Fibroblast of the aortic adventitia (primary cell): ENCODE results near the gene CNTFR. TPM values are rescaled to one million over a fixed set of nuclear protein-coding genes. Genes with fewer than 3 reads are reported as not detected.

Experiments
- DNase-seq: peaks from one replicate; pipeline ENCODE4 v3.0.0-alpha.2; 2010; ENCODE audit warnings: low read depth
- H3K4me3 ChIP-seq: 2 replicates; pipeline ENCODE4 v1.5.1; 2011; ENCODE audit warnings: low read depth, mild to moderate bottlenecking, control low read depth, low read length, moderate library complexity
- total RNA-seq: library from RNA; depleted of rRNA; stranded (reverse); fragments of >200 nt; gene quantifications from 2 replicates; pipeline ENCODE4 v1.2.3, GENCODE V29; 2012; ENCODE audit warnings: low replicate concordance
- TF ChIP-seq, protein P1 (sequence below): IDR thresholded peaks from 2 replicates; pipeline ENCODE4 v1.5.1; 2011; ENCODE audit warnings: mild to moderate bottlenecking, low read length, control low read depth, inconsistent platforms; ENCODE audit not compliant: insufficient read depth

Gene CNTFR
- total RNA-seq, 1 donor: not detected

DNA sequence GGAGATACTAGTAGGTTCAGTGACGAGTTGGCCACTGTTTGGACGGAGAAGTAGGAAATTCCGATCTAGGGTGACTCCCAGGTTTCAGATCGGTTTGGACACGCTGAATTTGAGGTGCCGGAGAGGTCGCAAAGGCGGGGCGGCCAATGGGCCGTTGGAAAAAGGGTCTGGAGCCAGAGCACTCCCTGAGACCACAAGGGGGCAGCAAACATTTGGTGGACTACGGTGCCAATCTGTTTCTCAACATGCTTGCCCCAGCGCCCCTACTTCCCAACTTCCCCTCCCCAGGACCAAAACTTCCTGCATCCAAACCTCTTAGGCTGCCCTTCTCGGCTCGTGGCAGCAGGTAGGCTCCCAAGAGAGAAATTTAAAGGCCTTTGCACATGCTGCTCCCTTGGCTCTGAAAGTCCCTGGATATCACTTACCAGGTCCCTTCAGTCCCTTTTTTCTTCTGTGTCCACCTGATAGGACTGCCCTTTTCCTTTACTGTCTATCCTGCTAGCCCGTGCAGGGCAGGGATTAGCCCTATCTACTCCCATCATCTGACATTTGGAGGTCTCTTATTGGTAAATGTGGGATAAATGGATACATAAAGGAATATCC is 23.4 kb upstream of the CNTFR start:
- TF ChIP-seq, protein P1, sequence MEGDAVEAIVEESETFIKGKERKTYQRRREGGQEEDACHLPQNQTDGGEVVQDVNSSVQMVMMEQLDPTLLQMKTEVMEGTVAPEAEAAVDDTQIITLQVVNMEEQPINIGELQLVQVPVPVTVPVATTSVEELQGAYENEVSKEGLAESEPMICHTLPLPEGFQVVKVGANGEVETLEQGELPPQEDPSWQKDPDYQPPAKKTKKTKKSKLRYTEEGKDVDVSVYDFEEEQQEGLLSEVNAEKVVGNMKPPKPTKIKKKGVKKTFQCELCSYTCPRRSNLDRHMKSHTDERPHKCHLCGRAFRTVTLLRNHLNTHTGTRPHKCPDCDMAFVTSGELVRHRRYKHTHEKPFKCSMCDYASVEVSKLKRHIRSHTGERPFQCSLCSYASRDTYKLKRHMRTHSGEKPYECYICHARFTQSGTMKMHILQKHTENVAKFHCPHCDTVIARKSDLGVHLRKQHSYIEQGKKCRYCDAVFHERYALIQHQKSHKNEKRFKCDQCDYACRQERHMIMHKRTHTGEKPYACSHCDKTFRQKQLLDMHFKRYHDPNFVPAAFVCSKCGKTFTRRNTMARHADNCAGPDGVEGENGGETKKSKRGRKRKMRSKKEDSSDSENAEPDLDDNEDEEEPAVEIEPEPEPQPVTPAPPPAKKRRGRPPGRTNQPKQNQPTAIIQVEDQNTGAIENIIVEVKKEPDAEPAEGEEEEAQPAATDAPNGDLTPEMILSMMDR: peak; percentile 91
- H3K4me3 ChIP-seq: peak overlapping the region; percentile 67
- peak; percentile 76 for DNase-seq

DNA sequence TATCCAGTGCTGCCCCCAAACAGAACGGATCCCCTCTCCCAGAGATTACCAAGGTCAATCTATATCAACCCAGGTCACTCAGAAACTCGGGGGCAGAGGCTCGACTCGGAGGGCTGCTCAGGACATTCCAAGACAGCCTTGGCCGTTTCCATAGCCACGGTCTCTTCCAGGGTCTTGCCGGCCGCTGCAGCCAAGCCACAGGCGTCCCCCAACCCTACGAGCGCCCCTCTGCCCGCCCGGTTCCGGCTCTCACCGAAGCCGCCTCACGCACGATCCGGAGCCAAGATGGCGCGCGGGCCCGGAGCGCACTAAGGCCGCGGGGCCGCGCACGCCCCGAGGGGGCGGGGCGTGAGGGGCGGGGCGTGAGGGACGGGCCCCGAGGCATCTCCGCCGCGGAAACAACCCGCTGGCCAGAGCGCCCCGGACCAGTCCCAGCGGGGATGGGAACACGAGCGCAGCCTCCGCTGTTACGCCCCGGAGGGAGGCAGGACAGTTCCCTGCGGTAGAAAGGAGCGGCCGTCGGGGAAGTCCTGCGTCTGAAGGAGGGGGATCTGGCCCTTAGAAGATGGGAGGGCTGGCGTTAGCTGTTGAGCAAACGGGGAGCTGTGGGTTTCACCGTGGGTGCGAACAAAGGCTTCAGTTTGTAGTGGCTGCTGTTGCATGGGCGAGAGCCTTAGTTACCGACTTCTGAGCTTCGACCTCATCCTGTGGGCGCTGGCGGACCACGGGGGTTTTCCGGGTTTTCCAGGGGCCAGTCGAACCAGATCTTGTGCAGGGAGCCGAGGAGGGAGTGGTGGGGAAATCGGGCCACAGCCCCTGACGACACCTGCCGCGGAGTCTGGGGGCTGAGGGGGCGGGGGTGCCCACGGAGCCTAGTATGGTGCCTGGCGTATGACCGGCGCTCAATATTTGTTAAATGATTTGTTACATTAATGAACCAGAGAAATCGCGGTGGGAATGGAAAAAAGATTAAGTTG is 22.6 kb upstream of the CNTFR start, which contains the start of gene RPP25L:
Gene RPP25L, minus strand, starts transcription at position 287 of the 977 bp plus-strand sequence. CDS start 801 bp downstream, outside the sequence.
- DNase-seq: peak; percentile 72
- peak within 1 kb of the TSS; percentile 87 for H3K4me3 ChIP-seq
- TF ChIP-seq, protein P1: no peak

DNA sequence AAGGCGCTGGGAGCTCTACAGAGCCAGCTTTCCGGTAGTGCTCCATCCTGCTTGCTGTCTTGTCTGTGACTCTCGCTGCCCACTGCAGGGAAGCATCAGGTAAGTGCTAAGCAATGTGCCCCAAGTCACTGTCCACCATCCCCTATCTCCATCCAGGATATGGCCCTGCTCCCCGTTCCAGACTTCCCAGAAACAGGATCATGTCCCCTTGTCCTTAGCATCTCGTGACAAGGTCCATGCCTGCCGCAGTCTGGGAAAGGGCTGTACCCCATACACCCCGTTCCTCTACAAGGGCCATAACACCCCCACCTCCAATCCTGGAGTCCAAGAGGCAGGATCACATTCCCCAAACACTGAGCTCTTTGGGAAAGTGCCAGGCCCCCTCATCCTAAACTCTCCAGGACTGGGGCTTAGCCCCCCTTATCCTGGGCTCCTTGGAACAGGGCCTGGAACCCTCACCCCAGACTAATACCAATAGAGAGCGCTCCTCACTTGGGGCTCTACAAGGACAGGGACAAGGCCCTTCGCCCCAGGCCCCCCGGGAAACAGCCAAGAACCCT is 21.8 kb upstream of the CNTFR start:
- TF ChIP-seq, protein P1: no peak
- no peak for DNase-seq

DNA sequence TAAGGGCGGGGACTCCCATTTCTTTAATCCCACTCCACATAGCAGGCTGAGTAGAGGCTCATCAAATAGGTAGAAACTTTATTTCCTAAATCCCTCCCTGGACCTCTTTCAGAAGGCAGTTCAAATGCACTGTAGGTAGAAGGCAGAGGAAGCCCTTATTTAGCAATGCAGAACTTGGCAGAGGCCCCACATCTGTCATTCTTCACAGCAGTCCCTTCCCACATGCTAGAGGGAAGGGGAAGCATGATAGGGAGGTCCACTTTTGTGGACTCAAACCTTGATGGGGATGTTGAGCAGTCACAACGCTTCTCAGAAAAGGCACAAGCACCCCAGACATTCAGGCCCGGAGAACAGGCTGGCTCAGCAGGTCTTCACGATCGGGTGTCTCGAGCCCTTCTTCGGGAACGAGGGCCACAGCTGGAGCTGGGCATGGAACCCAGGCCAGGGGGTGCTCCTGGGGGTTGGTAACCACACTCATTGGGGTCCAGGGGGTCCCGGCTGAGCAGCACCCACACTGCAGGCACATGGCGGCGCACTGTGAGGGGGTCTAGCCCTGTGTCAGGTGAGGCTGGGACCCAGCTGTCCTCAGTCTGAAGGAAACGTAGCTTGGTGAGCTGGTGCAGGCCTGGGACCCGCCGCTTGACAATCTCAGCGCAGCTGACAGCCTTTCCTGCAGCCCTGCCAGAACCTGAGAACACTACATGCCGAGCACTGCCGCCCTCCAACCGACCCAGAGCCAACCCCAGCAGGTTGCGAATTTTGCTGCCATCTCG is 21.1 kb upstream of the CNTFR start:
- TF ChIP-seq, protein P1: no peak
- peak overlapping the region; percentile 87 for H3K4me3 ChIP-seq
- no peak for DNase-seq

More for the DNA sequence above, 21.8 kb upstream of the CNTFR start:
- H3K4me3 ChIP-seq: peak overlapping the region; percentile 87

DNA sequence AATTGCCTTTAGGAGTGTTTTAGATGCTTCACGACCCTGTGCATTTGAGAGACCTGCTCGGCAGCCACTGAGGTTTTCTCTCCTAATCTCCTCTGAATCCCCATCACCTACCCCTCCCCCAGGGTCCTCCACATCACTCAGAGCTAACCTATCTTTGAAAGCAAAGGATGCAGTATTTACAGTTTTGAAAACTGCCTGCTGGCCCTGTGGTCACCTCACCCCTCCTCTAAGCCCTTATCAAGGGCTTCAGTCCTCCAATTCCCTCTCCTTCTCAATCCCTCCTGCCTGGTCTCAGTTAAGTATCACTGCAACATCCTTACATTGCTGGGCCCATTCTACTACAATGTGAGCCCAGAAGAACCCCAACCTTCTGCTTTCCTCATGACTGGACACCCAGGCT is 17.8 kb upstream of the CNTFR start:
- no peak for DNase-seq
- H3K4me3 ChIP-seq: no peak overlapping the region
- TF ChIP-seq, protein P1: no peak

DNA sequence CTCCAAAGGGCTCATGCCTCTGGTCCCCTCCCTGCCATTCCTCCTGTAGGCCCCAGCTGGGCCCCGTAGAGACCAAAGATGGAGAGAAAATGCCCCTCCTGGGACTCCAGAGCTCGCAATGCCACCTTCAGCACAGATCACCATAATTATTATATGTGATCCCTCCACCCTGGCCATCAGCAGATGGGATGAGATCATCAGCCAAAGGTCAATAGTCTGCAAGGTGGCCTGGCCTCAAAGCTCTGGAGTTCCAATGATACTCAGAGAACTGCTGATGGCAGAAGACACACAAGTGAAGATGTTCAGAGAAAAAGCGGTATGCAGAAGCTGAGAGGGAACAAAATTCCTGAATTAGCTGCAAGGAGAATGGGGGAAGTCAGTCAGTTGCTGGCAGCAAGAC is 17.4 kb upstream of the CNTFR start:
- no peak for DNase-seq
- no peak overlapping the region for H3K4me3 ChIP-seq
- TF ChIP-seq, protein P1: no peak
